ENCODE data around the gene CFAP97D2.
"Not testable (repeated sequence)": the region's sequence is repeated elsewhere in the genome, so short reads cannot be mapped to it uniquely, and the experiment has no call there.

CFAP97D2 gene

GRCh38 chr13:114179087-114179658 lies at the start of gene CFAP97D2:
Gene CFAP97D2, plus strand, starts transcription at chr13:114179257. Its CDS starts 74 bp downstream, at chr13:114179331.
- DNase-seq, result peak; percentile 0

GRCh38 chr13:114129649-114130062 lies 49.4 kb upstream of the CFAP97D2 start:
- no peak for DNase-seq

GRCh38 chr13:114130131-114130836 lies 48.8 kb upstream of the CFAP97D2 start:
- DNase-seq, result no peak

- DNase-seq, result no peak
Measured at GRCh38 chr13:114130837-114131582, 48.0 kb upstream of the CFAP97D2 start.

GRCh38 chr13:114131583-114132418 lies 47.3 kb upstream of the CFAP97D2 start:
- DNase-seq, result no peak

GRCh38 chr13:114132419-114133121 lies 46.5 kb upstream of the CFAP97D2 start, which contains the start of gene RASA3:
Gene RASA3, minus strand, starts transcription at chr13:114132623. Its CDS starts 134 bp downstream, at chr13:114132489.
- DNase-seq, result peak; percentile 43

- not testable (repeated sequence) for DNase-seq
Measured at GRCh38 chr13:114133126-114133525, 45.9 kb upstream of the CFAP97D2 start.

GRCh38 chr13:114133552-114133951 lies 45.5 kb upstream of the CFAP97D2 start:
- not testable (repeated sequence) for DNase-seq

GRCh38 chr13:114134111-114134943 lies 44.7 kb upstream of the CFAP97D2 start:
- DNase-seq, result no peak

GRCh38 chr13:114134944-114135610 lies 44.0 kb upstream of the CFAP97D2 start:
- DNase-seq, result no peak

- DNase-seq, result no peak
Measured at GRCh38 chr13:114135731-114136171, 43.3 kb upstream of the CFAP97D2 start.

- DNase-seq, result no peak
Measured at GRCh38 chr13:114136576-114136975, 42.5 kb upstream of the CFAP97D2 start.

GRCh38 chr13:114140131-114140905 lies 38.7 kb upstream of the CFAP97D2 start:
- no peak for DNase-seq

- DNase-seq, result no peak
Measured at GRCh38 chr13:114140906-114141250, 38.2 kb upstream of the CFAP97D2 start.

- no peak for DNase-seq
Measured at GRCh38 chr13:114141261-114141996, 37.6 kb upstream of the CFAP97D2 start.

GRCh38 chr13:114142137-114142550 lies 36.9 kb upstream of the CFAP97D2 start:
- DNase-seq, result no peak

GRCh38 chr13:114142640-114143490 lies 36.2 kb upstream of the CFAP97D2 start:
- no peak for DNase-seq

Data from NCI-H2227 treated with DMSO at 0.1 percent for 48 hours (cell line).